GM12878 (cell line): ENCODE data around the gene GPR153. TPM values are rescaled to one million over a fixed set of nuclear protein-coding genes. Genes with fewer than 3 reads are reported as not detected.

Experiments
- ATAC-seq: fragments of 200-7000 bp; cut with Tn5 transposase; 3 replicates; pipeline ENCODE4 v1.9.1; 2020; ENCODE audit warnings: mild to moderate bottlenecking, moderate library complexity
- BruUV-seq: library from RNA; stranded (reverse); fragments of 400-500 nt; replicated peaks from 2 replicates; lab custom pipeline; 2021; lab: Mats Ljungman, UMichigan
- CTCF ChIA-PET: fragments of 300-600 bp; sonication (Branson Sonifier 250); formaldehyde crosslinking; extraction: SDS; loops from one replicate; lab custom pipeline; 2021; ENCODE audit warnings: inconsistent platforms; lab: Yijun Ruan, JAX
- POLR2A ChIA-PET: fragments of 350-600 bp; formaldehyde crosslinking; extraction: SDS; loops from one replicate; lab custom pipeline; 2021; ENCODE audit warnings: inconsistent platforms; lab: Charles Lee
- RAD21 ChIA-PET: fragments of 300-600 bp; sonication (Branson Sonifier 250); formaldehyde crosslinking; loops from one replicate; lab custom pipeline; 2023; ENCODE audit warnings: antibody characterized with exemption; ENCODE audit not compliant: unreplicated experiment; lab: Charles Lee
- SMC1A ChIA-PET: fragments of 300-600 bp; sonication (Branson Sonifier 250); formaldehyde crosslinking; loops from one replicate; lab custom pipeline; 2023; ENCODE audit not compliant: unreplicated experiment, uncharacterized antibody; lab: Charles Lee
- DNase-seq: peaks from one replicate; pipeline ENCODE4 v3.0.0-alpha.2; 2011; ENCODE audit warnings: low read depth, low spot score
- FAIRE-seq: peaks from 3 replicates; lab custom pipeline; 2011; peaks lifted over from hg19 to GRCh38; lab: Jason Lieb, UNC
- H2AFZ ChIP-seq: 2 replicates; pipeline ENCODE4 v1.6.0; 2011; ENCODE audit warnings: low read depth, low read length, control low read depth; ENCODE audit not compliant: control insufficient read depth
- H3K27ac ChIP-seq: 2 replicates; pipeline ENCODE4 v1.5.1; 2011; ENCODE audit warnings: control low read depth; ENCODE audit not compliant: control insufficient read depth, insufficient read depth
- H3K27me3 ChIP-seq, 2 experiments: replicated peaks in 1 of 2; 2 replicates each; pipeline versions ENCODE4 v1.6.0 to v1.6.1; 2011; ENCODE audit warnings: low read length in 1 of 2; ENCODE audit not compliant: control insufficient read depth in 2 of 2, insufficient read depth in 2 of 2
- H3K36me3 ChIP-seq, 2 experiments: 2 replicates each; pipeline ENCODE4 v1.5.1; 2011; ENCODE audit warnings: low read length in 1 of 2; ENCODE audit not compliant: control insufficient read depth in 2 of 2, insufficient read depth in 2 of 2
- H3K4me1 ChIP-seq: 2 replicates; pipeline ENCODE4 v1.6.1; 2011; ENCODE audit warnings: mild to moderate bottlenecking, low read length, moderate library complexity, mixed read lengths; ENCODE audit not compliant: control insufficient read depth, insufficient read depth
- H3K4me2 ChIP-seq: 2 replicates; pipeline ENCODE4 v1.6.0; 2011; ENCODE audit warnings: control low read depth; ENCODE audit not compliant: control insufficient read depth, insufficient read depth
- H3K4me3 ChIP-seq: fragments of 200-600 bp; sonication (generic); 2 replicates; pipeline ENCODE4 v1.5.1; 2016
- H3K79me2 ChIP-seq: 2 replicates; pipeline ENCODE4 v1.6.0; 2011; ENCODE audit warnings: low read length; ENCODE audit not compliant: control insufficient read depth, insufficient read depth
- H3K9ac ChIP-seq: 2 replicates; pipeline ENCODE4 v1.8.0; 2011; ENCODE audit warnings: low read length, control low read depth, mixed read lengths; ENCODE audit not compliant: control insufficient read depth, insufficient read depth
- H3K9me3 ChIP-seq: replicated peaks from 3 replicates; pipeline ENCODE4 v1.5.1; 2011; ENCODE audit warnings: mild to moderate bottlenecking, low read length; ENCODE audit not compliant: control insufficient read depth, insufficient read depth
- H4K20me1 ChIP-seq: 2 replicates; pipeline ENCODE4 v1.6.0; 2011; ENCODE audit not compliant: control insufficient read depth, insufficient read depth
- IKZF1 ChIP-seq: fragments of 450-650 bp; conservative IDR thresholded peaks from 2 replicates; pipeline ENCODE4 v1.6.1; 2017; ENCODE audit warnings: antibody characterized with exemption, mild to moderate bottlenecking
- IRF4 ChIP-seq: IDR thresholded peaks from 2 replicates; pipeline ENCODE4 v1.6.1; 2011; ENCODE audit warnings: low read depth, low read length
- KLF5 ChIP-seq: fragments of 450-650 bp; IDR thresholded peaks from 2 replicates; pipeline ENCODE4 v1.6.1; 2014; ENCODE audit warnings: mild to moderate bottlenecking; ENCODE audit not compliant: partially characterized antibody
- ZBTB33 ChIP-seq: fragments of 450-650 bp; IDR thresholded peaks from 2 replicates; pipeline ENCODE4 v1.6.1; 2017; ENCODE audit warnings: mild to moderate bottlenecking
- ZNF24 ChIP-seq: fragments of 450-650 bp; IDR thresholded peaks from 2 replicates; pipeline ENCODE4 v1.6.1; 2017; ENCODE audit warnings: antibody characterized with exemption, mild to moderate bottlenecking
- ZNF274 ChIP-seq: IDR thresholded peaks from one replicate; pipeline ENCODE4 v1.8.0; 2011; ENCODE audit not compliant: insufficient read length, insufficient read depth
- WGBS: methylation state at CpG from one replicate; pipeline ENCODE4 v1.1.6; 2016; ENCODE audit warnings: low lambda C conversion rate; ENCODE audit not compliant: insufficient replicate concordance, insufficient coverage; ENCODE audit errors: missing lambda C conversion rate; 5-methylcytosine and 5-hydroxymethylcytosine counted together
- in situ Hi-C: fragments of 300-500 bp; cut with MboI; formaldehyde crosslinking; loops from 9 replicates; pipeline ENCODE4 v1.14.3; 2018; ENCODE audit warnings: mixed read lengths
- intact Hi-C: fragments of 100-400 bp; cut with micrococcal nuclease; formaldehyde crosslinking; loops from one replicate; pipeline ENCODE4 v1.14.2; 2022; ENCODE audit not compliant: unreplicated experiment
- polyA plus RNA-seq, 11 experiments: library from polyadenylated mRNA; depleted of rRNA in 4 of 11; unstranded in 6 of 11; stranded (reverse) in 5 of 11; fragments of >200 nt; fragmentation: Nextera tagmentation in 4 of 11; fragmentation: Illumina TruSeq in 1 of 11; extraction: Ambion mirVana in 4 of 11; extraction: Trizol in 1 of 11; gene quantifications; 1 replicate in 1 of 11; 2 replicates in 10 of 11; pipeline versions ENCODE4 v1.2.1 to v1.2.3, GENCODE V29; 2011 to 2016; ENCODE audit warnings: inconsistent platforms in 2 of 11, missing spikeins in 2 of 11, low read depth in 1 of 11
- total RNA-seq, 4 experiments: library from RNA; depleted of rRNA in 3 of 4; stranded (reverse); fragments of >200 nt in 3 of 4; fragmentation: Illumina TruSeq in 1 of 4; extraction: Trizol in 1 of 4; gene quantifications; 2 replicates each; pipeline versions ENCODE4 v1.2.1 to v1.2.3, GENCODE V29; 2013 to 2021

Gene GPR153
- total and polyA plus RNA-seq, 10 of the 15 experiments (the other 5 are each of a cell fraction or from before 2014, with no cell fraction given), result 0.04 to 2.2 (median 0.54) TPM

GRCh38 chr1:6262555-6263420 is 1.9 kb upstream of the GPR153 start:
- Histone ChIP-seq H4K20me1 (no peaks in the 10 kb centered on the region), H3K27ac (no peak overlapping the region), H3K4me2 (no peak overlapping the region), H3K9ac (no peak overlapping the region), H3K9me3 (no peaks in the 10 kb centered on the region), H3K36me3 (peaks cover 0 to 4% of the 10 kb centered on the region in 2 experiments; a peak in 2 of 4 replicates), H3K27me3 (no peaks in the 10 kb centered on the region; a peak in 1 of 4 replicates), H2AFZ (no peak overlapping the region), H3K4me3 (no peak overlapping the region), H3K79me2 (no peaks in the 10 kb centered on the region), H3K4me1 (peaks cover 3% of the 10 kb centered on the region; the same call in 1 of the 2 replicates)
- FAIRE-seq (no peak), ATAC-seq (no peak), DNase-seq (no peak)
- in situ Hi-C loops, result no loop called here
- RAD21 ChIA-PET, result no interaction called here
- 80% methylated on average over 25 of the region's 25 CpGs for WGBS
- CTCF ChIA-PET, result interaction anchor here (1.2 kb wide), 1 partner anchor 142 kb away, joined by 3 read pairs; no protein-coding TSS in a partner anchor
- TF ChIP-seq IRF4 (no peak), ZNF24 (no peak), IKZF1 (no peak), ZNF274 (no peak), ZBTB33 (no peak), KLF5 (no peak)
- SMC1A ChIA-PET, result no interaction called here
- no TSS peak for BruUV-seq
- intact Hi-C loops, result no loop called here
- POLR2A ChIA-PET, result no interaction called here
